ENCODE measurements around the gene COL11A1. TPM values are rescaled to one million over a fixed set of nuclear protein-coding genes. Genes with fewer than 3 reads are reported as not detected.

The COL11A1 gene
- total RNA-seq, 2 experiments from 2014 or later, result not detected

DNA sequence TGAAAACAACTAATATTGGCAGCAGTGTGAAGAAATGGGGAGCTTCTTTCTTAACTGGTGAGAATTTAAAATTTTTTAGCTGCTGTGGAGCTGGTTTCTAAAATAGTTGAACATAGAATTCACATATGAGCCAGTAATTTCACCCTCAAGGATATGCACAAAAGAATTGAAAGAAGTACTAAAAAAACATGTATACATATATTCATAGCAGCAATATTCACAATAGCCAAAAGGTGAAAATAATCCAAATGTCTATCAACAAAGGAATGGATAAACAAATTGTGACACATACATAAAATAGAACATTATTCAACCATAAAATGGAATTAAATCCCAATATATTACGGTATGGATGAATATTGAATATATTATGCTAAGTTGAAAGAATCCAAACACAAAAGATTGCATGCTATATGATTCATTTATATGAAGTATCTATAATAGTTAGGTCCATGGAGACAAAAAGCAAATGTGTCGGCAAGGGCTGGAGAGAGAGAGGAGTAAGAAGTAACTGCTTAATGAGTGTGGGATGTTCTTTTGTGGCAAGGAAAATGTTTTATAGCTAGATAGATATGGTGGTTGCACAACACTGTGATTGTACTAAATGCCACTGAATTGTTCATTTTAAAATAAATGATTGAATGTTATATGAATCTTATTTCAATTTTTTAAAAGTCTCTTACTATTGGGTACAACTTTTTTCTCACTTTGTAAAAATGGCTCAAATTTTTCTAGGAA lies 14.8 kb upstream of the COL11A1 start:
- DNase-seq (no peak), ATAC-seq (no peak)
- H3K27me3 Mint-ChIP-seq, result no peaks in the 10 kb centered on the region
- H3K9me3 Mint-ChIP-seq, result no peaks in the 10 kb centered on the region
- H3K4me3 Mint-ChIP-seq, result no peak overlapping the region
- H3K36me3 Mint-ChIP-seq (ENCODE audit: low read depth), result no peaks in the 10 kb centered on the region
- intact Hi-C loops (cut with micrococcal nuclease), result no loop called here
- ChIA-PET CTCF (no interaction called here), POLR2A (no interaction called here)
- no peaks in the 10 kb centered on the region for H3K4me1 Mint-ChIP-seq (ENCODE audit: low read depth)
- no peak overlapping the region for H3K27ac Mint-ChIP-seq
- TF ChIP-seq, protein P1, sequence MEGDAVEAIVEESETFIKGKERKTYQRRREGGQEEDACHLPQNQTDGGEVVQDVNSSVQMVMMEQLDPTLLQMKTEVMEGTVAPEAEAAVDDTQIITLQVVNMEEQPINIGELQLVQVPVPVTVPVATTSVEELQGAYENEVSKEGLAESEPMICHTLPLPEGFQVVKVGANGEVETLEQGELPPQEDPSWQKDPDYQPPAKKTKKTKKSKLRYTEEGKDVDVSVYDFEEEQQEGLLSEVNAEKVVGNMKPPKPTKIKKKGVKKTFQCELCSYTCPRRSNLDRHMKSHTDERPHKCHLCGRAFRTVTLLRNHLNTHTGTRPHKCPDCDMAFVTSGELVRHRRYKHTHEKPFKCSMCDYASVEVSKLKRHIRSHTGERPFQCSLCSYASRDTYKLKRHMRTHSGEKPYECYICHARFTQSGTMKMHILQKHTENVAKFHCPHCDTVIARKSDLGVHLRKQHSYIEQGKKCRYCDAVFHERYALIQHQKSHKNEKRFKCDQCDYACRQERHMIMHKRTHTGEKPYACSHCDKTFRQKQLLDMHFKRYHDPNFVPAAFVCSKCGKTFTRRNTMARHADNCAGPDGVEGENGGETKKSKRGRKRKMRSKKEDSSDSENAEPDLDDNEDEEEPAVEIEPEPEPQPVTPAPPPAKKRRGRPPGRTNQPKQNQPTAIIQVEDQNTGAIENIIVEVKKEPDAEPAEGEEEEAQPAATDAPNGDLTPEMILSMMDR (IDR thresholded peaks at IDR 0.05), result no peak

DNA sequence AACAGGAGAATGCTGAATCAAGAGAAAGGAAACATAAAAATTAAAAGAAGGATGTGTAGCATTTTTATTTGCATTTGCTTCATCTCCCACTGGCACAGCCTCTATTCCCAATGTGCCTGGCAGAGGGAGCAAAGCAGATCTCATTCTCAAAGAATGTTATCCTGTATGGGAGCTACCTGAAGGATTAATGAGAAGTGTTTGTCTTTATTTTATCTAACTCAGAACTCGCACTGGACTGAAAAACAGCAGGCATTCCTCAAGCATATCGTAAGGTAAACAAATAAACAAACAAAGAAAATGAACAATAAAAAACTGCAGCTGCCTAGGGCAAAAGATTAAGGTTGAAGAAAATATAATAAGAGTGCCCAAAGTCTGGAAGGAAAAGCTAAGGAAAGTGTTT lies 12.7 kb upstream of the COL11A1 start:
- Mint-ChIP-seq H3K4me1 (ENCODE audit: low read depth) (no peaks in the 10 kb centered on the region), H3K4me3 (no peak overlapping the region), H3K9me3 (no peaks in the 10 kb centered on the region), H3K27ac (no peak overlapping the region), H3K27me3 (no peaks in the 10 kb centered on the region), H3K36me3 (ENCODE audit: low read depth) (no peaks in the 10 kb centered on the region)
- ChIA-PET CTCF (no interaction called here), POLR2A (no interaction called here)
- DNase-seq (no peak), ATAC-seq (no peak)
- intact Hi-C loops (cut with micrococcal nuclease), result no loop called here
- TF ChIP-seq, protein P1 (IDR thresholded peaks at IDR 0.05), result no peak

DNA sequence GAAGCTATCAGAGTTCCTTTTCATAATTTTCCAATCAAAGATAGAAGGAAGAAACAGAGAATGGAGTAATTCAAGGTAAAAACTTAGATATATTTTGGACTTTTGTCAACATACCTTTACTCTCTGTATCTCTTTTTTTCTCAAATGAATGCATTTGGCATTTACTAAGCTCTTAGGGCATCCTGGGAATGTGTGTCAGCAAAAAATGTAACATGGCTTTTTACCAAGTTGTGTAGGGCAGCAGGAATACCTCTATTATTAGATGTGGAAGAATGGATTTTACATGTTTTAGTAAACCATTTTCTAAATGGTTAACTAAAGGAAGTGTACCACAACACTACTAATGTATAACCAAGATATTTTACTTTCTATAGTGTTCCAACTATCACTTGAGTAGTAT lies 4.2 kb upstream of the COL11A1 start:
- H3K36me3 Mint-ChIP-seq (ENCODE audit: low read depth), result no peaks in the 10 kb centered on the region
- CTCF ChIA-PET, result no interaction called here
- ATAC-seq, result no peak
- POLR2A ChIA-PET, result no interaction called here
- intact Hi-C loops (cut with micrococcal nuclease), result no loop called here
- no peaks in the 10 kb centered on the region for H3K9me3 Mint-ChIP-seq
- H3K27ac Mint-ChIP-seq, result no peak overlapping the region
- no peak for DNase-seq
- H3K4me1 Mint-ChIP-seq (ENCODE audit: low read depth), result peaks cover under 1% of the 10 kb centered on the region
- TF ChIP-seq, protein P1 (IDR thresholded peaks at IDR 0.05), result no peak
- no peak overlapping the region for H3K4me3 Mint-ChIP-seq
- peaks cover 9% of the 10 kb centered on the region for H3K27me3 Mint-ChIP-seq

DNA sequence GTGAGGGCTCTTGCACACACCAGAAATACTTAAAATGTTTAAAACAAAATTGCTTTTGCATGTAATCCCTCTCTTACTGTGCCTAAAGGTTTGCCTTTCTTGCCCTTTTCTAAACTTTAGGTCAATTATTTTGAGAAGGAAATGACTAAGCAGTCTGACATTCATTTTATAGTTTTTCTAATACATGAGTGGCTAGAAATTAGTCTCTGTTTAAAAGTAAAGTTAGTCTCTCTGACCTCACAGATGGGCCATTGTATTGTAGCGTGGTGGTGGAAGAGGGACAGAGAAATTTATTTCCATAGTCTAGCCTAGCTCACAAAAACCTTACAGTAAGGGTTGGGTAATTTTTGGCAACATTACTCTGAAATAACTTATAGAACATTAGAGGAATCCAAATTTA lies 3.6 kb upstream of the COL11A1 start:
- TF ChIP-seq, protein P1 (IDR thresholded peaks at IDR 0.05), result no peak
- ChIA-PET CTCF (no interaction called here), POLR2A (no interaction called here)
- ATAC-seq (no peak), DNase-seq (no peak)
- intact Hi-C loops (cut with micrococcal nuclease), result no loop called here
- peaks cover 12% of the 10 kb centered on the region for H3K27me3 Mint-ChIP-seq
- no peaks in the 10 kb centered on the region for H3K9me3 Mint-ChIP-seq
- no peaks in the 10 kb centered on the region for H3K36me3 Mint-ChIP-seq (ENCODE audit: low read depth)
- H3K4me1 Mint-ChIP-seq (ENCODE audit: low read depth), result peaks cover 2% of the 10 kb centered on the region
- H3K27ac Mint-ChIP-seq, result no peak overlapping the region
- no peak overlapping the region for H3K4me3 Mint-ChIP-seq

DNA sequence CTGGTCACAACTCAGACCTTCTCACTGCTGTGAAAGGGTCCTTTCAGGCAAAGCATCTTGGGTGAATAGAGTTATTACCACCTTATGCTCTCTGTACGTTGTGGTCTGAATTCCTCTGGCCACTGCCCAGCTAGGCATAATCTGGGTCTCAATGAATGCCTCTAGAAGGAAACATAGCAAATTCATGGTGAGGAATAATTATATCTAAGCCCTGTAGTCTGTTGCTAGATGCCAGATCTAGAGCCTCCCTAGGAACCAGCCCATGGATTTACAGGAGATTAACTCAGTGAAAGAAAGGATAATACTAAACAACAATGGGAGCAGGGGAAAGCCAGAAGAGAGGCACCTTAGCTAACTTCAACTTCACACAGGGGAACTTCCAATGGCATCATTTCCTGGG lies 2.4 kb upstream of the COL11A1 start:
- CTCF ChIA-PET, result no interaction called here
- TF ChIP-seq, protein P1 (IDR thresholded peaks at IDR 0.05), result no peak

More for the DNA sequence above, 2.4 kb upstream of the COL11A1 start:
- intact Hi-C loops (cut with micrococcal nuclease), result no loop called here
- no peaks in the 10 kb centered on the region for H3K9me3 Mint-ChIP-seq
- POLR2A ChIA-PET, result no interaction called here
- no peak for ATAC-seq
- H3K27me3 Mint-ChIP-seq, result peaks cover 17% of the 10 kb centered on the region
- no peak overlapping the region for H3K27ac Mint-ChIP-seq
- peaks cover 6% of the 10 kb centered on the region for H3K4me1 Mint-ChIP-seq (ENCODE audit: low read depth)
- H3K4me3 Mint-ChIP-seq, result no peak overlapping the region
- H3K36me3 Mint-ChIP-seq (ENCODE audit: low read depth), result no peaks in the 10 kb centered on the region
- no peak for DNase-seq
